Stimulated activated CD8-positive, alpha-beta memory T cell treated with anti-CD3 and anti-CD28 coated beads, Interleukin-2, amount 100 ng/mL, for 1 hour (primary cell): ENCODE results near the gene BAZ1B.
"Not testable (repeated sequence)": the region's sequence is repeated elsewhere in the genome, so short reads cannot be mapped to it uniquely, and the experiment has no call there.

ENCODE experiments used
- DNase-seq, 2 donors: peaks; one replicate each; pipeline ENCODE4 v3.0.0-alpha.2; 2020; ENCODE audit warnings: low read depth in 2 of 2

BAZ1B gene

GRCh38 chr7:73427902-73428787, 93.9 kb downstream of the BAZ1B start:
- DNase-seq = no peak

- no peak for DNase-seq
Observed at GRCh38 chr7:73426016-73426415, 96.1 kb downstream of the BAZ1B start.

DNA sequence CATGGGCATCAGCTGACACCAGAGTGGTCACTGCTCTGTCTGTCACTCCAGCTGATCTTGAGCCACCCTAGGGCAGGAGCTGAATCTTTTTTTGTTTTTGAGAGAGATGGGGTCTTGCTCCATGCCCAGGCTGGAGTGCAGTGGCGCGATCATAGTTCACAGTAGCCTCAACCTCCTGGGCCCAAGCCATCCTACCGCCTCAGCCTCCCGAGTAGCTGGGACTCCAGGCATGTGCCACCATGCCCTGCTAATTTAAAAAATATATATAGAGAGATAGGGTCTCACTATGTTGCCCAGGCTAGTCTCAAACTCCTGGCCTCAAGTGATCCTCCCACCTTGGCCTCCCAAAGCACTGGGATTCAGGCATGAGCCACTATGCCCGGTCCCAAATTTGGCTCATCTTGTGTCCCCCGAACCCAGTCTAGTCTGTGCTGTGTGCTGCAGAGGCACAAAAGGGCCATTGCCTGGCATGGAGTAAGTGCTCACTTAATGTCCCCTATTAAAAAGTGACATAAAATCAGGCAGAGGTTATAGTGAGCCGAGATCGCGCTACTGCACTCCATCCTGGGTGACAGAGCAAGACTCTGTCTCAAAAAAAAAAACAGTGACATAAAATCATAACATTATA, 96.6 kb downstream of the BAZ1B start:
- DNase-seq = no peak

DNA sequence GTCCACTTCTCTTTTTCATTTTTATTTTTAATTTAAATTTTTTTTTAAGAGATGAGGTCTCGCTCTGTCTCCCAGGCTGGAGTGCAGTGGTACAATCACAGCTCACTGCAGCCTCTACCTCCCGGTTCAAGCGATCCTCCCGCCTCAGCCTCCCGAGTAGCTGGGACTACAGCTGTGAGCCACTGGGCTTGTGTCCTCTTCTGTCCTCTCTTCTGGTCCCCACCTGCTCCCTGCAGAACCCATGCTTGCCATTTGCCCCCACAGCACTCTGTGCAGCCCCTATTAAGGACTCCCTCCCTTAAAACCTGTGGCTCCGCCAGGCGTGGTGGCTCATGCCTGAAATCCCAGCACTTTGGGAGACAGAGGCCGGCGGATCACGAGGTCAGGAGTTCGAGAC, 97.6 kb downstream of the BAZ1B start:
- no peak for DNase-seq

- DNase-seq = no peak
Observed at GRCh38 chr7:73423519-73424488, 98.3 kb downstream of the BAZ1B start.

- DNase-seq = not testable (repeated sequence)
Observed at GRCh38 chr7:73420610-73421009, 101.5 kb downstream of the BAZ1B start.

GRCh38 chr7:73420016-73420415, 102.1 kb downstream of the BAZ1B start:
- not testable (repeated sequence) for DNase-seq

GRCh38 chr7:73418113-73418703, 103.9 kb downstream of the BAZ1B start:
- no peak for DNase-seq

GRCh38 chr7:73410541-73411131, 111.5 kb downstream of the BAZ1B start:
- DNase-seq = not testable (repeated sequence)

- DNase-seq = not testable (repeated sequence)
Observed at GRCh38 chr7:73404860-73405259, 117.2 kb downstream of the BAZ1B start.

GRCh38 chr7:73399185-73400050, 122.7 kb downstream of the BAZ1B start:
- DNase-seq = peak; percentile 38 to 61

DNA sequence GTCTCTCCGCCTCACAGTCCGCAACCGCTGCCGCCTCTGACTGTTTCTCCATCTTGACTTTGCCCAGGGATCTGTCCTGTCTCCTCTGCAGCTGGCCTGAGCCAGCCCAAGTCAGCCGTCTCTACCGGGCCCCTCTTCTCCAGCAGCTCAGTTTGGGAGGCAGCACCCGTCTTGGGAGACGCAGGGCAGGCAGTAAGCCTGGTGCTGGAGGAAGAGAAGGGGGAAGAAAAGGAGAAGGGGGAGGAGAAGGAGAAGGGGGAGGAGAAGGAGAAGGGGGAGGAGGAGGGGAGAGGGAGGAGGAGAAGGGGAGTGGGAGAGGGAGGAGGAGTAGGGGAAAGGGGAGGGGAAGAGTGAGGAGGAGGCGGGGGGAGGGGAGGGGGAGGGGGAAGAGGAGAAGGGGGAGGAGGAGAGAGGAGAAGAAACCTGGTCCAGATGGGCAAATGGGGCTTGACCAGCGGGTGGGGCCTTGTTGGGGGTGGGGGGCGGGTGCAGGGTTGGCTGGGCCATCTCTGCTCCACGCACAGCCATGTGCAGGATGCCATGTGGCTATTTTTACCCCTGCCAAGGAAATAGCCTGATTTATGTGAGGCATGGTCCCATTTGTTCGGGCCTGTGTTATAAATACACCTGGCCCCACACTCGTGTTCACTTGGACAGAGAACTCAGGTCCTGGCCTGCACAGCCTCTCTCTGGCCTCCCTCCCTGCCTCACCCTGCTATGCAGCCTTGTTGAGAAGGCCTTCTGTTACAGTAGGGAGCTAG, 124.4 kb downstream of the BAZ1B start:
- DNase-seq = no peak

DNA sequence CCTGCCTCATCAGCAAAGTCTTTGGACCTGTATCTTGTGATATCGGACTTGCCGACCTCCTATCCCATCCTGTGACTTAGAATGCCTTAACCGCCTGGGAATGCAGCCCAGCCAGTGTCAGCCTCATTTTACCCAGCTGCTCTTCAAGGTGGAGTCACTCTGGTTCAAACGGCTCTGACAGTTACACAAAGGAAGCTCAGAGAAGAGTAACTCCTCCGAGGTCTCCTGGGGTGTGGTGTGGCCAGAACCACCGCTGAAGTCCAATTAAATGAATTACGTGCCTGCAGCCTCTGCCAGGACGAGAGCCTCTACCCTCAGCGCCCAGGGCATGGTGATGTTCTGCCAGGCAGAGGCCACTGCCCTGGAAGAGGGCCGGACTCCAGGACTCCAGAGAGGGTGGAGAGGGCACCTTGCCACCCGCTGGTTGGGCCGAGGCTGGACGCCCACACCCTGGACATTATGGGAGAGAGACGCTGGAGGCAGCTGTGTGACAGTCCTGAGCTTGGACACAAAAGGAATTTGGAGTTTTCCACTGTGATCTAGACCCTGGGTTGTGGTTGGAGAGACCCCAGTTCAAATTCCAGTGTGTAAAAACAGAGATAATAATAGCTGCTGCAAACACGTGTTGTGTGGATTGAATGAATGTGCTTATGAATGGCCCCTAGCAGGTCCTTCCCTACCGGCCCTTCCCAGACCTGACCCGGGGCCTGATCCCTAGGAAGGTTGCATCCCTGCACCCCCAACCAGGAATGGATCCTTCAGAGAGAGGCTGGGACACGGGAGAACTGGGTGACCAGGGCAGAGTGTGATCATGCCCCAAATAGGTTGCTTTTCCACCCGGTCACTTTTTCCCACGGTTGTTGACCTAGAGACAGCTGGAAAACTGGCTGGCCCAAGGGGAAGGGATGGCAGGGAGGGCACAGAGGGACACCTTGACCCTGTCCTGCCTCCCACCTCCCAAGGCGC, 126.3 kb downstream of the BAZ1B start:
- no peak for DNase-seq

DNA sequence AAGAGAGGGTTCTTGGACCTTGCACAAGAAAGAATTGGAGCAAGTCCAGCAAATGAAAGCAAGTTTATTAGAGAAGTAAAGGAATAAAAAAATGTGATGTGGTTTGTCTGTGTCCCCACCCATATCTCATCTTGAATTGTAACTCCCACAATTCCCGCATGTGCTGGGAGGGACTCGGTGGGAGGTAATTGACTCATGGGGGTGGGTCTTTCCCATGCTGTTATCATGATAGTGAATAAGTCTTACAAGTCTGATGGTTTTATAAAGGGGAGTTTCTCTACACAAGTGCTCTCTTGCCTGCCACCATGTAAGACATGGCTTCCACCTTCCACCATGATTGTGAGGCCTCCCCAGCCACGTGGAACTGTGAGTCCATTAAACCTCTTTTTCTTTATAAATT, 127.7 kb downstream of the BAZ1B start:
- DNase-seq = no peak

- no peak for DNase-seq
Observed at GRCh38 chr7:73391396-73391795, 130.7 kb downstream of the BAZ1B start.
